ACHN (cell line): Measurements from ENCODE around the gene SCTR.

Source experiments
- DNase-seq: peaks from one replicate; pipeline ENCODE4 v3.0.0-alpha.2; 2015
- in situ Hi-C: cut with HindIII; loops from 2 replicates; pipeline ENCODE4 v1.10.0; 2017; ENCODE audit warnings: low sequenced_read_pairs, low pct_ligation_motif_present, low pct_unique_long_range_greater_than_20kb

SCTR gene

DNA sequence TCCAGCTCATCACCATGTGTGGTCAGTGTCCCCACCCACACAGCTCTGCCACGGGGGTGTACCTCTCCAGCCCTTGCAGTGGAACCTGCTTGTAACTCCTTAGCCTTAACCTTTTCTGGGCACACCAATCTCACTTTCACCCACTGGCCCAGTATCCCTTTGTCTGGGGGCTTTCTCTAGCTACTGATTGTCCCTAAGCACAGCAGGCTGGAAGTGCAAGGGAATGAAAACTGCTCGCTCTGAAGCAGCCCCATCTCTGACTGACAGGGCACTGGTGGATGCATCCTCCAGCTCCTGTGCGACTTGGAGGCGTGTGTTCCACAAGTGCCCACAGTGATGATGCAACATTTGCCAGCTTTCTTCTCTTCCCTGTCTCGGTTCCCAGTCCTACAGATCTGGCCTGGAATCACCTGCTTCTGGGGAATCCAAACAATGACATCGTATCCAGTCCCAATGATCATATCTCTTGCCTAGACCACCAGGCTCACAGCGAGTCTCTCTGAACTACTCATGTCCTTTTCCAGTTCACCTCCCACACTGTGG lies 33.6 kb downstream of the SCTR start:
- peak; percentile 51 for DNase-seq
- in situ Hi-C loops: no loop called here

DNA sequence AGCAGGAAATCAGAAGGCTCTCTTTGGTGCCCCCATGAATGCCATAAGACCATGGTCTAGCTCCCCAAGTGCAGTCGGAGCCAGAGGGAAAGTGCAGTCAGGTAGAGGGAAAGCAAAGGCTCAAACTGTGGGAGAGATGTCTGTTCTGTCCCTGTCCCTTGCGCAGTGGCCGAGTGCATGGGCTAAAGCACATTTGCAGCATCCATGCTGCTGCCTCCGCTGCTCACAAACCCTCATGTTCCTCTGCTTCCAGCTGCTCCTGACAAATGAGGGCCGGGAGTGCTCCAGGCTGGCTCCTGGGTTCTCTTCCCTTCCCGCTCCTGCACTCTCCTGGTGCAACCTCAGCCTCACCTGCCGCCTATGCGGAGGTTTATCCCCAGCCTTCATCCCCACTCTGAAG lies 34.2 kb downstream of the SCTR start:
- in situ Hi-C loops: no loop called here
- no peak for DNase-seq

DNA sequence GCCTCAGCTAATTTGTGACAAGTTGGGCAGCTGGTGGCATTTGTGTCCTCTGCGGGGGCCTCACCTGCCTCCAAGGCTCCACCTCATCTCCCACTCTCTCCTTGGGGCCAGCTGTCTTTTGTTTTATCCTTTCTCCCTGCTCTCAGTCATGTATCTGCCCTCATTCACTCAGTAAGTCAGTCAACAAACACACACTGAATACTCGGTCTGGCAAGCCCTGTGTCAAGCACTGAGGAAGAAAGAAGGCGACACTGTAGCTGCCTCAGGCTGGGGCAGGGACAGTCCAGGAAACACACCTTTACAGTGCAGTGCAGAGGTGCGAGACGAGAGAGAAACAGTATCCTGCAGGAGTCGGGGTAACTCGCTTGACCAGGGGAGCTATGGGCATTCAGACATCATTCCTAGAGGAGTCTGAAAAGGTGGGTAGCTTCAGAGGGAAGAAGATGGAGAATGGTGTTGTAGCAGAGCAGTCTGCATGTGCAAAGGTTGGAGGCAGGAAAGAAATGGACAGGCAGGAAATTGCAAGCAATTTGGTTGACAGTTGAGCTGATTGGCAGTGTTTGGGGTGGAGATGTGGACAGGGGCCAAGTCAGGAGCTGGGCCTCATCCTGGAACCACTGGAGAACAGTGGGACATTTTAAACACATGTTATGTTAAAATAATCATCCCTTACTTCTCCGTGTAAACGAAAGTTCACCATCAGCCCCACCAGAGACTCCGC lies 34.9 kb downstream of the SCTR start:
- no peak for DNase-seq
- in situ Hi-C loops: no loop called here

DNA sequence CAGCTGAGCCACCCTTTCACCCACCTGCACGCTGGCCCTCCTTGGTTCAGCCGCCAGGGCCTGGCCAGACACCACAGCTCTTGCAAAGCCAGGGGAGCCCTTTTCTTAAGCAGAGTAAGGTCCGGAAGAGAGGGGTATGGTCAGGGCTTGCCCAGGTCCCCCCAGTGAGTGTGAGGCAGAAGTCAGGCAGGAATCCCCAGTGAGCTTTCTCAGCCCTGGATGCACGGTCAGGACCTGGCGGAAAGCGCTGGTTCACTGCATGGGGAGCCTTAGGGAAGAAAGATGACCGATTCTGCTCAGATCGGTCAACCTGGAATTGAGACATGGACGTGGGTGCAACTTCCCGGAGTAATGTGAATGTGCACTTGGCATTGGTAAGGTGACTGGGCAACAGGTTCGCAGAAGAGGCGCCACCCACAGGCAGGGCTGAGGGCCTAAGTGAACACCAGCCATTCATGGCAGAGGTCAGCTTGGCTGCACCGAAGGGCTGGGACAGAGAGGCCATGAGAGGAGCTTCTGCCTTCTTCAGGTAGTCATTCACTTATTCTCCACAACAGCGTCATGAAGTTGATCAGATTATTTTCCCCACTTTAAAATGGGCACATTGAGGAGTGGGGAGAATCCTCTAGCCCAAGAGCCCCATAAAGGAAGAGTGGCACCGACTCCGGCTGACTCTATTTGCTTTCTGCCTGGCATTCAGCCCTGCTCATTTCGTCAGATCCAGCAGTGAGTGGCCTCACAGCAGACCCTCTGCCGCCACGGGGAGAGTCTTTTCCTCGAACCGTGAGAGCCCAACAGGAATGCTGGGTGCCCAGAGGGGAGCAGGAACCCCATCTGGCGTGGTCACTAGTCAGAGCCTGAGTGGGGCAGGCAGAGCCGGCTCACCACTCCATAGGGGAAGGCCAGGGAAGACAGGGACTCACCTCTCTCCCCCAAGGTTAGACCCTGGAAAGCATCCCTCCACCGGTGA lies 35.8 kb downstream of the SCTR start:
- in situ Hi-C loops: no loop called here
- peak; percentile 44 for DNase-seq

DNA sequence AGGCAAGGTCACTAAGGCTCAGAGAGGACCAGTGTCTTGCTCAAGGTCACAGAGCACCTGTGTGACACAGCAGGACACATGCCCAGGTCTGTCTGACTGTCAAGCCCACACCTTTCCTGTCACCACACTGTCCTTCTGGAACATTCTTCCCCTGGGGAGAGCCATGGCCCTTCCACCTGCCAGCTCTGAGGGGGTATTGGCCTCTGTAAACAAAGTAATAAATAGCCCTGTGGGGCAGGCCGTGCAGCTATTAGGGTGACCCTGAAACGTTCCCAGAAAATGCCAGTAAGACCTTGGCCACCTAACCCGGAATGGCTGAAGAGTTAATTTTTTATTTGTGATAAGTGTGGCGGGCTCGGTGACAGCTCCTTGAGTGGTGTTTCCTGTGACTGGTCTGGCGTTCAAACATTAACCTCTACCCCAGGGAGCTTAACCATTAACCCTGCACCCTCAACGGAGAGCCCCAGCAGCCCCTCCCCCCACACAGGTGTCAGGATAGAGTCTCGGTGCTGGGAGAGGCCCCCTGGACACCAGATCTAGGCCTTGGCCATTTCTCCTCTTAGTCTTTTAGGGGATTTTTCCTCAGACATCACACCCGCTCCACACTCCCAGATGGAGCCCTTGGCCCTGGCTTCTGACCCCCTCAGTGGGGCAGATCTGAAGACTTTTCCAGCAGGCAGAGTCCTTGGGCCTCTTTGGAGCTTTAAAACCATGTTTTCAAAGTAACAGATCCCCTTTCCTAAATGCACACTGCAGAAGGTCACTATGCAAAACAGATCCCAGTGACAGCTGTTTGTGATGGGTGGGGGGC lies 36.6 kb downstream of the SCTR start:
- peak; percentile 89 for DNase-seq
- in situ Hi-C loops: no loop called here

DNA sequence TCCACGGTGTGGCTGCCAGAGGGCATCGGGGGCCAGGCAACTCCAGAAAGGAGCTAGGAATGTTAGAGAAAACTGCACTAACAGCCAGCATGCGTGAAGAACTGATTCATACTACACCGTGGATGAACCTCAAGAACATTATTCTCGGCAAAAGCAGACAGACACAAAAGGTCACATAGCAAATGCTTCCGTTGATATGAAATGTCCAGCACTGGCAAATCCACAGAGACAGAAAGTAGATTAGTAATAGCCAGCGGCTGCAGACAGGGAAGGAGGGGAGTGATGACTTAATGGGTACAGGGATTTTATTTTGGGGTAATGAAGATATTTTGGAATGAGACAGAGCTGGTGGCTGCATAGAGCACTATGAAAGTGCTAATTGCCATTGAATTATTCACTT lies 37.4 kb downstream of the SCTR start:
- peak; percentile 86 for DNase-seq
- in situ Hi-C loops: no loop called here

DNA sequence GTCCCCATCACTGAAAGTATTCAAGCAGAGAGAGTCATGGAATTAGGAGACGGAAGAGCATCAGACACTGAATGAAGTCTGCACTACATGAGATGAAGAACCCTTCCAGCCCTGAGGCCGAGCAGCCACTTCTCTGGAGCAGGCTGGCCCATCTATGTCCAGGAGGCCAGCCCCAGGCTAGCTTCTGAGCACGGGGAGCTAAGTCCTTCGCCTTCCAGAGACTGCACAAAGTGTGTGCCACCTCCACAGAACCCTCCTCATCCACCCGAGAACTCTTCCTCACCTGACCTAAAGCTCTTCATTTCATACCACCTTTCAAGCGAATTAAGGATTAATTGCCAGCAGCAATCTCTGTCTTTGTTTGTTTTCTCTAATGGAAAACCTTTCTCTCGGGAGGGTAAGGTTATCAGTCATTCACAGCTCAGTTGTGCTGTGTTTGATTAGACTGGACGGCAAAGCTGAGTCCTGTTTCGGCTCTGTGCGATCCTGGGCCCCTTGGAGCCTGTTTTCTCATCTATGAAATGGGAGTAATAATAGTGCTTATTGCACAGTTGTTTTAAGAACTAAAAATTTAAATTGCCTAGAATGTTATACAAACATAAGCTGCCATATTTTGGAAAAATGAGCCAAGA lies 38.0 kb downstream of the SCTR start:
- no peak for DNase-seq
- in situ Hi-C loops: no loop called here

DNA sequence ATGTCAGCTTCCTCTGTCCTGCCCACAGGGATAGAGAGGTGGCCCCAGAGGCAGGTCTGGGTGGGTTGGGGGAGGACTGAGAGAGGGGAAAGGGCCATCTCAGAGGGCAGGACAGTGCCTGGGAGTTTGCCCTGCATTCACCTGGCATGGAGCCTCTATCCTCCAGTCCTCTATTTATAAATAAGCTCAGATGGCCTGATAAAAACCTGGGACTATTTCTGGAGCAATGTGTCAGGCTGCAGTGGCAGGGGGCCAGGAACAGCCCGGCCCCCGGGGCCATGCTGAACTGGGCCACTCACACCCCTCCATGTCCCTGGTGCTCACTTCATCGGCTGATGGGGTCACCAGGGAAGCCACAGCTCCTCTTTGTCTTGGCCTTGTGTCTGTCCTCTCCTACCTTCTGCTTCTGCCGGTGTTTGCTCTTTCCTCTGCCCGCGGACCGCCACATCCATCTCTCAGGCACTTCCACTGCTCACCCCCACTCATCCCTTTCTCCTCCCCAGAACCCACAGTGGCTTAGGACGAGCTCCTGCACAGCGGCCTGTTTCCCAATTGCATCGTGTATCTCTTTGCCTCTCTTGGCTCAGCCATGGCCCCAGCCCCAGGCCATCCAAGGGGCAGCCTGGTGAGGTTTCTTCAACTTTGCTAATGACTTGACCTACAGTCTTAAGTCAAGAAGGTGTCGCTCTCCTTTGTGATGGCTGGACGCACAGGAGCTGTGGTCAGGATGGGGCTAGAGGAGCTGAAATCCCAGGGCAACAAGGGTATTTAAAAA lies 38.8 kb downstream of the SCTR start:
- no peak for DNase-seq
- in situ Hi-C loops: no loop called here

DNA sequence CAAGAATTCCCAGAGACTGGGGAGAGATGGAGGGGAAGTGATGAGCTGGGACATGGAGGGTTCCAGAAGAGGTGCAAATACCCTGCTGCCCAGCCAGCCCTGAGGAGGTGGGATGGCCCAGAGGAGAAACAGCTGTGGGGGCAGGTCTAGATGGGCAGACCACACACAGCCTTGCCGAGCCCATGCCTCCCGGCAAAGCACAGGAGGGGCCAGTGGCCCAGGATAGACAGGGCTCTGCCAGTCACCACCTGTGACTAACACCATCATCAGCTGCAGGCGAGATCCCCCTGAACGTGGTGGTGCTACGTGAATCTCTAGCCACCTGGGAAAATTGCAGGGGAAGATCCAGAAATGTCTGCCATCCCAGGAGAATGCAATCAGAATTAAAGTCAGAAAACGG lies 39.4 kb downstream of the SCTR start:
- DNase-seq: no peak
- in situ Hi-C loops: no loop called here

DNA sequence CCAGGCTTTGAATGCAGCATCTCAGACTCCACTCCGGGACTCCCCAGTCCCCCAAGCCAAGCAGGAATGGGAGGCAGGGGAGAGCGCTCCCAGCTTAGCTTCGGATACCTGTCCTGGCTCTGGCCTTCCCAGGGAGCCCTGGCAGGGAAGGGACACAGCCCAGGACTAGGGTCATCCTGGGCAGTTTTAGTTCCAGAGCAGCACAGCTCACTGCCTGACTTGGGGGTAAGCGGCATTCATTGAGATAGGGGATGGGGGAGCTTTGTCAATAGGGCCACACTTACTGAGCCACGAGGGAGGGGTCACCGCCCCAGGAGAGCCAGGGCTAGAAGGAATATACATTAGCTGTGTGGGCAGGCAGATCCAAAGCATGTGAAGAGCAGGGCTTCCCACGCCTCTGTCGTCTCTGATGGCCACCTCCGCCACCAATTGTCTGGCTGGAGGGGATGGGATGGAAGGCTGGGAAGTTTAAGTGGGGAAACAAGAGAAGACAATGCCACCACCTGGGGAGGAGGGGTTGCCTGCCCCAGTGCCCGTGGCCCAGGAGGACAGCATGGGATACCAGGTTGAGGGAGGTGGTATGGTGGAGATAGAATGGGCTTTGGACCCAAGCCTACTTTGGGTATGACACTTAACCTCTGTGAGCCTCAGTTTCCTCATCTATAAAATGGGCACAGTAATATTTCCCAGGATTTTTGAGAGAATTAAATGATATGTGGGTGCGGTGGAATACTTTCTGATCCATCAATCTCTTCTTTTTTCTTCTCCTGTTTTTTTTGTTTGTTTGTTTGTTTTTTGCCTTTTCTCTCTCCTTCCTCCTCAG lies 40.2 kb downstream of the SCTR start:
- DNase-seq: no peak
- in situ Hi-C loops: no loop called here

DNA sequence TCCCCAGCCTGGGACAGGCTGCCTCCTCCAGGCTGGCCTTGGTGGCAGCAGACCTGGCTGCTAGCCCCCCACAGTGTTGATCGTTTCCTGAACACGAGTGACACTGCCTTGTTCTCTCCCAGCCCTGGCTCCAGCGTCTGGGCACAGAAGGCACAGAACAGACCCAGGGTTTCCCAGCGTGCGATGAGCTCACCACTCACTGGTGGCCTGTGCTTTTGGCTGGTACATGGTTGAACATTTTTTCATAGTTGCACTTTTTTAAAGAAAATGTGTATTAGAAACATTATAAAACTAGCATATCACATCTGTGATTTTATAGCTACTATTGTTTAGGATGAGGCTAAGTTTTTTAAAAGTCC lies 40.9 kb downstream of the SCTR start:
- no peak for DNase-seq
- in situ Hi-C loops: no loop called here

DNA sequence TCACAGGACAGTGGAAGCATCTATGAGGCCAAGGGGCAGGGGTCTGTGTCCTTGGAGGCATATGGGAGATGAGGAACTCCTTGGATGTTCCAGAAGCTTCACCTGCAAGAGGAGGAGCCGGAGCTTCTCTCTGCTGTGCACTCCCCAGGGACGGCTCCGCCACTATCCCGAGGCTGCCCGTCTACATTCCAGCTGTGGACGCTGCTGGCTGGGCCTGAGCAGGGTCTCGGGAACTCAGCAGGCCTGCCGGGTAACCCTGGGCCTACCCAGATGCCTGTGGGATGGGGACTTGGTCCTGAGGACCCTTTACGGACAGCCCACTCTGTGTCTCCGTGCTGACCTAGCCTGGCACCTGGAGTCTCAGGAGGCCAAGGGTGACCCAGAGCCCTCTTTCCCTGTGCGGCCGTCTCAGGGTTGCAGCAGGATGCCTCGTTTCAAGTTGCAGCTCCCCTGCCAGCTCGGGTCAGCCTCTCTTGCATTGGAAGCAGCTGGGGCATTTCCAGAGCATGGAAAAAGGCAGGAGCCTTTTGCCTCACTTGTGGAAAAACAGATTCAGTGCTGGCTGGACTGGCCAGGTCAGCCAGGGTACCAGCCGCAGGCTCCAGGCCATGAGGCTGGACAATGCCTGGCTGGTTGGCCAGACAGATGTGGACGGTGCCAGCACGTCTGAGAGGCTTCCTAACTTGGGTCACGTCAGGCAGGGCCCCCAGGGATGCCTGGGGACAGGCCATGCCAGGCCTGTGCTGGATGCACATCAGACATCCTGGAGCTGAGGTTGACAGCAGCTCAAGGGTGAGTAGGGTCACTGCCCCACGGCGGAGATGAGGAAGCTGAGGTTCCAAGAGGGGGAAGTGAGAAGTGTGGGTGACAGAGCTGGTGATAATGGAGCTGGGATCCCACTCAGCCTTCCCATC lies 41.5 kb downstream of the SCTR start:
- in situ Hi-C loops: no loop called here
- DNase-seq: no peak

DNA sequence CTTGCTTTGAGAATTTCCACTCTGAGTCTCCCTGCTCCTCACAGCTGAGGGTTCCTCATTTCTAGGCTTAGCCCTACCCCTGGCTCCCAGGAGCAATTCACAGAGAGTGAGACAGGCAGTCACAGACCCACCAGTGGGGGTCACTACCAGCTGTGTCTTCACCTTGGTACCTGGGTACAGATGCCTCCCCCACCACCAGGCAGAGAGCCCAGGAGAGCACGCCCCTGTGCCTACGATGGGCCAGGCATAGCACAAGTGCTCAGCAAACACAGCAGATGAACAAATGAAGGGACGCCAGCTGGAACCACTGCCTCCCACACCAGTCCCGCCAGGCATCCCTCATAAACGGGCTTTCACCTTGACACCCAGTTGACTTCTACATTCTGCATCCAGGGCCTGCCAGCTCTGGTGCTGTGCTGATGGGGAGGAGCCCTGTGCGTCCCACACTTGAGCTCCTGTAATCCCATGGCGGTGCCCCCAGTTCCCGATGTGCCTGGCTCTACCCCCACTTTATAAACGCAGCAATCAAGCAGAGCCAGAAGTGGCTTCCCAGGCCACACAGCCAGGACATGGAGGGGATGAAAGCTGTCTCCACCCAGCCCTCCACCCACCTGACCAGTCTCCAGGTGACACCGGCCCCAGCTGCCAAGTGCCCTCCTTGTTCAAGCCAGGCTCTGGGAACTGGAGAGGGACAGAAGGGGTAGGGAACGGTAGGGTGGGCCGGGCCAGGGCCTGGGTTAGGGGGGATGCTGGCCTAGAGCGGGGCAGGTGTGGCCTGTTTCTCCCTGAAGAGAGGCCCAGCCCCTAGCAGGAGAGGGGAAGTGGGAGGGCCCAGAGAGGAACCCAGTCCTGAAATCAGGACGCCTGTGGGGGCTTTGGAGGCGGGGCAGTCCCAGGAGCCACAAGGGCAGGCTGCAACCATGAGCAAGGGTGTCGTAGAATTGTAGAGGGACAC lies 42.5 kb downstream of the SCTR start:
- in situ Hi-C loops: no loop called here
- DNase-seq: no peak

DNA sequence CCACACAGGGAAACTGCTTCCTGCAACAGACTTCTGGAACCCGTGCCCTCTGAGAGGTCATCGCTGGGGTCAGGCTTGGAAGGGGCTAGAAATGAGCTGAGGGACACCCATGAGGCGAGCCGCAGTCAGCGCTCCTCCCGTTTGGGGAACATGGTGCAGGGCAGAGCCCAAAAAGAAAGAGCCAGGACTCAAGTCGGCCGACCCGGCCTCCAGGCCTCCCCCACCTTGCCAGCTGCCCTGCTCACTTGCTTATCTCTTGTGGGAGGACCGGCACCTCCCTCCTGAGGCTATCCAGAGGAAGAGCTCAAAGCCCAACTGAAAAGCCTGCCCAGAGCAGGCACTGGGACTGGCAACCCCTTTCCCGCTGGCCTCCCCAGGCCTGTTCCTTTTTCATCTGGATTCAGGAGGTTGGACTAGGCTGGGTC lies 43.6 kb downstream of the SCTR start:
- no peak for DNase-seq
- in situ Hi-C loops: no loop called here

DNA sequence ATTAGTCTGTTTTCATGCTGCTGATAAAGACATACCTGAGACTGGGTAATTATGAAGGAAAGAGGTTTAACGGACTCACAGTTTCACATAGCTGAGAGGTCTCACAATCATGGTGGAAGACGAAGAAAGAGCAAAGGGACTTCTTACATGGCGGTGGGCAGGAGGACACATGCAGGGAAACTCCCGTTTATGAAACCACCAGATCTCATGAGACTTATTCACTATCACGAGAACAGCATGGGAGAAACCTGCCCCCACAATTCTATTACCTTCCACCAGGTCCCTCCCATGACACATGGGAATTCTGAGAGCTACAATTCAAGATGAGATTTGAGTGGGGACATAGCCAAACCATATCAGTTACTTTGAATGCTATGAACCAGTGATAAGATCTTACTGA lies 44.1 kb downstream of the SCTR start:
- in situ Hi-C loops: no loop called here
- DNase-seq: no peak
